ENCODE measurements around the gene EBF3. TPM values are rescaled to one million over a fixed set of nuclear protein-coding genes. Genes with fewer than 3 reads are reported as not detected.

The EBF3 gene
- total RNA-seq, 1 donor from 2014 or later = 1.2 TPM

GRCh38 chr10:129809431-129809830 is 154.6 kb downstream of the EBF3 start:
- H3K9me3 Mint-ChIP-seq = peaks cover 19% of the 10 kb centered on the region
- DNase-seq (ENCODE audit: low spot score in 2 of 2, unreplicated experiment in 2 of 2) = no peak
- H3K4me1 Mint-ChIP-seq = no peaks in the 10 kb centered on the region
- no peak overlapping the region for H3K27ac Mint-ChIP-seq
- peaks cover 1% of the 10 kb centered on the region for H3K36me3 Mint-ChIP-seq
- H3K27me3 Mint-ChIP-seq (ENCODE audit: low read depth) = peaks cover 1% of the 10 kb centered on the region
- TF ChIP-seq CTCF (IDR thresholded peaks at IDR 0.05; ENCODE audit: unreplicated experiment) = no peak
- H3K4me3 Mint-ChIP-seq = no peak overlapping the region

GRCh38 chr10:129808092-129808983 is 155.7 kb downstream of the EBF3 start:
- Mint-ChIP-seq H3K27ac (no peak overlapping the region), H3K4me3 (no peak overlapping the region), H3K9me3 (peaks cover 30% of the 10 kb centered on the region), H3K36me3 (peaks cover 3% of the 10 kb centered on the region), H3K27me3 (ENCODE audit: low read depth) (peaks cover 1% of the 10 kb centered on the region), H3K4me1 (no peaks in the 10 kb centered on the region)
- DNase-seq (ENCODE audit: low spot score in 2 of 2, unreplicated experiment in 2 of 2) = no peak
- no peak for TF ChIP-seq CTCF (IDR thresholded peaks at IDR 0.05; ENCODE audit: unreplicated experiment)

GRCh38 chr10:129807211-129807610 is 156.9 kb downstream of the EBF3 start:
- H3K36me3 Mint-ChIP-seq = peaks cover 3% of the 10 kb centered on the region
- no peak overlapping the region for H3K4me3 Mint-ChIP-seq
- H3K27ac Mint-ChIP-seq = no peak overlapping the region
- no peak for DNase-seq (ENCODE audit: low spot score in 2 of 2, unreplicated experiment in 2 of 2)
- TF ChIP-seq CTCF (IDR thresholded peaks at IDR 0.05; ENCODE audit: unreplicated experiment) = no peak
- H3K27me3 Mint-ChIP-seq (ENCODE audit: low read depth) = peaks cover 1% of the 10 kb centered on the region
- no peaks in the 10 kb centered on the region for H3K4me1 Mint-ChIP-seq
- peaks cover 31% of the 10 kb centered on the region for H3K9me3 Mint-ChIP-seq

- H3K36me3 Mint-ChIP-seq = peaks cover 3% of the 10 kb centered on the region
- no peak for TF ChIP-seq CTCF (IDR thresholded peaks at IDR 0.05; ENCODE audit: unreplicated experiment)
- no peak overlapping the region for H3K4me3 Mint-ChIP-seq
- no peak overlapping the region for H3K27ac Mint-ChIP-seq
- no peaks in the 10 kb centered on the region for H3K4me1 Mint-ChIP-seq
- peaks cover 4% of the 10 kb centered on the region for H3K27me3 Mint-ChIP-seq (ENCODE audit: low read depth)
- H3K9me3 Mint-ChIP-seq = peaks cover 30% of the 10 kb centered on the region
- DNase-seq (ENCODE audit: low spot score in 2 of 2, unreplicated experiment in 2 of 2) = no peak
These were observed 163.2 kb downstream of the EBF3 start for GRCh38 chr10:129800796-129801340.

GRCh38 chr10:129799942-129800341 is 164.1 kb downstream of the EBF3 start:
- Mint-ChIP-seq H3K4me1 (no peaks in the 10 kb centered on the region), H3K27me3 (ENCODE audit: low read depth) (peaks cover 4% of the 10 kb centered on the region), H3K9me3 (peaks cover 25% of the 10 kb centered on the region), H3K36me3 (peaks cover 3% of the 10 kb centered on the region), H3K4me3 (no peak overlapping the region), H3K27ac (no peak overlapping the region)
- no peak for DNase-seq (ENCODE audit: low spot score in 2 of 2, unreplicated experiment in 2 of 2)
- no peak for TF ChIP-seq CTCF (IDR thresholded peaks at IDR 0.05; ENCODE audit: unreplicated experiment)
